Uterus (tissue), 4 donors: ENCODE data around the gene CEP72. TPM values are rescaled to one million over a fixed set of nuclear protein-coding genes. Genes with fewer than 3 reads are reported as not detected.
"Not testable (repeated sequence)": the region's sequence is repeated elsewhere in the genome, so short reads cannot be mapped to it uniquely, and the experiment has no call there.

Source experiments
- DNase-seq, 2 donors: peaks; one replicate each; pipeline ENCODE4 v3.0.0-alpha.2; 2019 to 2020
- H3K27ac ChIP-seq, 2 donors: fragments of 200-600 bp; sonication (generic); 1 replicate in 1 of 2; 2 replicates in 1 of 2; pipeline ENCODE4 v1.5.1; 2016 to 2018
- H3K27me3 ChIP-seq, 2 donors: fragments of 200-600 bp; sonication (generic); one replicate each; pipeline ENCODE4 v1.5.1; 2018 to 2019; ENCODE audit warnings: control low read depth in 1 of 2
- H3K36me3 ChIP-seq, 2 donors: fragments of 200-600 bp; sonication (generic); one replicate each; pipeline ENCODE4 v1.5.1; 2019; ENCODE audit warnings: control low read depth in 1 of 2
- H3K4me1 ChIP-seq, 2 donors: fragments of 200-600 bp; sonication (generic); one replicate each; pipeline ENCODE4 v1.5.1; 2018 to 2019; ENCODE audit warnings: control low read depth in 1 of 2
- H3K4me3 ChIP-seq, 2 donors: fragments of 200-600 bp; sonication (generic); 1 replicate in 1 of 2; 2 replicates in 1 of 2; pipeline ENCODE4 v1.5.1; 2018 to 2019; ENCODE audit warnings: mild to moderate bottlenecking in 1 of 2
- H3K9me3 ChIP-seq, 2 donors: fragments of 200-600 bp; sonication (generic); one replicate each; pipeline ENCODE4 v1.5.1; 2019; ENCODE audit warnings: control low read depth in 1 of 2
- POLR2A ChIP-seq, 2 donors: fragments of 450-650 bp; IDR thresholded peaks; one replicate each; pipeline ENCODE4 v1.6.1; 2016; ENCODE audit warnings: antibody characterized with exemption in 2 of 2, mild to moderate bottlenecking in 1 of 2, moderate library complexity in 1 of 2
- intact Hi-C: fragments of 100-400 bp; cut with DNase I; formaldehyde crosslinking; loops from one replicate; pipeline ENCODE4 v1.15.1; 2023; ENCODE audit warnings: low total_unique reads
- total RNA-seq, 4 donors: library from RNA; depleted of rRNA in 3 of 4; stranded (reverse); fragments of >200 nt in 3 of 4; gene quantifications; one replicate each; pipeline versions ENCODE4 v1.1.0 to v1.2.4, GENCODE V29; 2014 to 2023
- TF ChIP-seq, protein P1 (sequence below), 4 experiments: fragments of 200-600 bp in 2 of 4; fragments of 450-650 bp in 2 of 4; sonication (generic) in 2 of 4; IDR thresholded peaks; one replicate each; pipeline ENCODE4 v1.5.1; 2016 to 2019; ENCODE audit warnings: antibody characterized with exemption in 4 of 4, mild to moderate bottlenecking in 2 of 4, moderate library complexity in 1 of 4
- donor health status: DM: yes; HTN: yes; CAD: no.

Gene CEP72
- total RNA-seq, 4 donors from 2014 or later, result 0.26 to 11.9 (median 4.9) TPM

DNA sequence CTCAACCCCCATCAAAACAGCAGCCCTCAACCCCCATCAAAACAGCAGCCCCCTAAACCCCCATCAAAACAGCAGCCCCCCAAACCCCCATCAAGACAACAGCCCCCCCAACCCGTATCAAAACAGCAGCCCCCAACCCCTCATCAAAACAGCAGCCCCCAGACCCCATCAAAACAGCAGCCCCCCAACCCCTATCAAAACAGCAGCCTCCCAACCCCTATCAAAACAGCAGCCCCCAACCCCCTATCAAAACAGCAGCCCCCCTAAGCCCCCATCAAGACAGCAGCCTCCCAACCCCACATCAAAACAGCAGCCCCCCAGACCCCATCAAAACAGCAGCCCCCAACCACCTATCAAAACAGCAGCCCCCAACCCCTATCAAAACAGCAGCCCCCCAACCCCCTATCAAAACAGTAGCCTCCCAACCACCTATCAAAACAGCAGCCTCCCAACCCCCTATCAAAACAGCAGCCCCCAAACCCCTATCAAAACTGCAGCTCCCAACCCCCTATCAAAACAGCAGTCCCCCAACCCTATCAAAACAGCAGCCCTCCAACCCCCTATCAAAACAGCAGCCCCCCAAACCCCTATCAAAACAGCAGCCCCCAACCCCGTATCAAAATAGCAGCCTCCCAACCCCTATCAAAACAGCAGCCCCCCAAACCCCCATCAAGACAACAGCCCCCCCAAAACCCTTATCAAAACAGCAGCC is 79.8 kb downstream of the CEP72 start:
- no peaks in the 10 kb centered on the region for H3K9me3 ChIP-seq
- no peak overlapping the region for H3K27ac ChIP-seq
- TF ChIP-seq, protein P1, sequence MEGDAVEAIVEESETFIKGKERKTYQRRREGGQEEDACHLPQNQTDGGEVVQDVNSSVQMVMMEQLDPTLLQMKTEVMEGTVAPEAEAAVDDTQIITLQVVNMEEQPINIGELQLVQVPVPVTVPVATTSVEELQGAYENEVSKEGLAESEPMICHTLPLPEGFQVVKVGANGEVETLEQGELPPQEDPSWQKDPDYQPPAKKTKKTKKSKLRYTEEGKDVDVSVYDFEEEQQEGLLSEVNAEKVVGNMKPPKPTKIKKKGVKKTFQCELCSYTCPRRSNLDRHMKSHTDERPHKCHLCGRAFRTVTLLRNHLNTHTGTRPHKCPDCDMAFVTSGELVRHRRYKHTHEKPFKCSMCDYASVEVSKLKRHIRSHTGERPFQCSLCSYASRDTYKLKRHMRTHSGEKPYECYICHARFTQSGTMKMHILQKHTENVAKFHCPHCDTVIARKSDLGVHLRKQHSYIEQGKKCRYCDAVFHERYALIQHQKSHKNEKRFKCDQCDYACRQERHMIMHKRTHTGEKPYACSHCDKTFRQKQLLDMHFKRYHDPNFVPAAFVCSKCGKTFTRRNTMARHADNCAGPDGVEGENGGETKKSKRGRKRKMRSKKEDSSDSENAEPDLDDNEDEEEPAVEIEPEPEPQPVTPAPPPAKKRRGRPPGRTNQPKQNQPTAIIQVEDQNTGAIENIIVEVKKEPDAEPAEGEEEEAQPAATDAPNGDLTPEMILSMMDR (IDR thresholded peaks at IDR 0.05), result no peak
- no peak for TF ChIP-seq POLR2A (IDR thresholded peaks at IDR 0.05)
- H3K36me3 ChIP-seq, result no peaks in the 10 kb centered on the region
- H3K4me1 ChIP-seq, result no peaks in the 10 kb centered on the region
- peak in 1 of 2 donors; percentile 4 for DNase-seq
- H3K4me3 ChIP-seq, result peak overlapping the region in 1 of 2 donors; percentile 84
- intact Hi-C loops, result no loop called here
- H3K27me3 ChIP-seq, result no peaks in the 10 kb centered on the region

DNA sequence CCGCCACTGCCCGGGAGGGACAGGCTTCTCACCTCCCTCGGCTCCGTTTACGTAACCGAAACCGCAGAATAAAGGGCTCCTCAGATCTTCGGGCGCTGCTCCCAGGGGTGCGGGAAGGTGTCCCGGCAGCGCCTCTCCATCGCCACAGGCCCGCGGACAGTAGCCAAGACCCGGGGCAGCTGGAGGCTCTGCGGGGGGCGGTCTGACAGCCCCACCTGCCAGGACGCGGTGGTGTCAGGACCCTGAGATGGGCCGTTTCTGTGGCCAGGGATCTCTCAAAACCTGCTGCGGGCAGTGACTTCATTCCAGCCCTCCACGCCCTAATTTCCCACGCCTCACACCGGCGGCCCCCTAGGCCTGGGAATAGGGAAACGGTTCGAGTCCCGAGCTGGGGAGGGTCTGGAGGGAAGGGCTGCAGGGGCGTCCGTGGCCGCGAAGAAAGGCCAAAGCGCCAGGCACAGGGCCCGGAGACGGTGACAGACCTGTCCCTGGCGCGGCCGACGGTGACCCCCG is 80.4 kb downstream of the CEP72 start:
- H3K27me3 ChIP-seq, intact Hi-C loops, H3K4me1 ChIP-seq, H3K27ac ChIP-seq, H3K36me3 ChIP-seq, H3K9me3 ChIP-seq: not testable (repeated sequence)
- DNase-seq, result peak; percentile 14 to 28
- H3K4me3 ChIP-seq, result peak overlapping the region; percentile 33 to 84

DNA sequence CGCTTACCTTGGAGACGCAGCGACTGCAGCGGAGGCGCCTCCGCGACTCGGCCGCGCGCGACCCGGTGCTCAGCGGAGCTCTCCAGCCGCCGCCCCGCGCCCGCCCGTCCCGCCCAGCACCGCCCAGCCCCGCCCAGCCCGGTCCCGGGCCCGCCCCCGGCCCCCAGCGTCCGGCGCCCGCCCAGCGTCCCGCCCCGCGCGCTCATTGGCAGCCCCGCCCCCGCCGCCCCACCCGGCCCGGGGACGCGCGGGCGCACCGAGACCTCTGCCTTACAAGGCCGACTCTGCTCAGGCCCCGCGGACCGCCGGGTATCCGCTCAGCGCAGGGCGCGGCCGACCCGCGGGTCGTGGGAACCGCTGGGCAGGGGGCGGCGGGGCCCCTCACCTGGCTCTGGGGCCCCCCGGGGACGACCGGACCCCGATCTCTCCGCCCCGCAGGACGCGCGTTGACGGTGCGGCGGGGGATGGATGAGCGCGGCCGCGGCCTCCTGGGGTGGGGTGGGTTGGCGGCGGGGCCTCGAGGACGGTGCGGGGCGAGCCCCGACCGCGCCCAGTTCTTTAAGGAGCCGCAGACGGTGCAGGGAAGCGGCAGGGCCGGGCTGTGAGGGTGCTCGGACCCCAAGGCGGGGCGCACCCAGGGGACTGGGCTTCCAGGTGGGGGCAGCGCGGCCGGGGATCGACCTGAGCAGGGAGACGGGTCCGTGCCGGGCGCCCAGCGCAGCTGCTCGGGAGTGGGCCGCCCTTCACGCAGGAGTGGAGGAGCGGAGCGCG is 81.3 kb downstream of the CEP72 start, which contains the start of gene TPPP:
TPPP (minus strand) TSS at position 82 of the 771 bp plus-strand sequence. CDS start 15,292 bp downstream, outside the sequence.
- H3K36me3 ChIP-seq, H3K9me3 ChIP-seq, H3K27me3 ChIP-seq, intact Hi-C loops, H3K4me1 ChIP-seq: not testable (repeated sequence)
- TF ChIP-seq POLR2A (IDR thresholded peaks at IDR 0.05), result peak; percentile 59 to 70
- Histone ChIP-seq H3K4me3 (peak within 1 kb of the TSS; percentile 33 to 84), H3K27ac (peak within 1 kb of the TSS; percentile 49 to 79)
- peak; percentile 79 to 93 for DNase-seq

DNA sequence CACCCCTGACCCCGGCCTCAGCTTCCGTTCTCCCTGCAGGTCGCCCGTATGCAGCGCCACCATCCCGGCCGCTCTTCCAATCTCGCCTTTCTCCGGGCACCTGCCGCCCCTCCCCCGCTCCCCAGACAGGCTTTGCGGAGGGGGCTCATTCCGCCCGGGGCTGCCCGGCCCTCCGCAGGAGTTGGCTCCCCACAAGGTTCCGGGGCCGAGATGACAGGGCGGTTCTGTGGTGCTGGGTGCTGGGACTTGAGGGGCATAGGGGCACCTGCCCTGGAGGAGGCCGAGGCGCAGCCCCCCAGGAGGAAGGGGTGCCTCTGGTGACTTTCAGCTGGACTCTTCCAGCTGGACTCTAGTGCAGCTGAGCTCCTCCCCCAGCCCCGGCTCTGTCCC is 81.9 kb downstream of the CEP72 start:
- H3K36me3 ChIP-seq, intact Hi-C loops: not testable (repeated sequence)
- peak; percentile 19 to 31 for DNase-seq

DNA sequence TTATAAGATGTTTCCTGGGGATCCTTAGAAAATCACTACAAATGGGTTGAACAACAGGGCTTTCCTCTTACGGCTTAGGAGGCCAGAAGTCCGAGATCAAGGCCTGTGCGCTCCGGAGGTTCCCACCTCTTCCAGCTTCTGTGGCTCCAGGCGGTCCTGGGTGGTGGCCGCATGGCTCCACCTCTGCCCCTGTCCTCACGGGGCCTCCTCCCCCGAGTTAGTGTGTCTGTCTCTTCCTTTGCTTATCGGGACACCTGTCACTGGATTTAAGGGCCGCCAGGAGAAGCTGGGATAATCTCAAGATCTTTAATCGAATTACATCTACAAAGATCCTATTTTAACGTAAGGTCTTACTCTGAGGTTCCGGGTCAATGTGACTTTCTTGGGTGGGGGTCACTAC is 83.3 kb downstream of the CEP72 start:
- intact Hi-C loops, DNase-seq, H3K27ac ChIP-seq: not testable (repeated sequence)

More for the DNA sequence above, 81.9 kb downstream of the CEP72 start:
- not testable (repeated sequence) for H3K4me1 ChIP-seq, H3K9me3 ChIP-seq, H3K27me3 ChIP-seq
- H3K4me3 ChIP-seq, result peak overlapping the region in 1 of 2 donors; percentile 84
- peak overlapping the region in 1 of 2 donors; percentile 79 for H3K27ac ChIP-seq

DNA sequence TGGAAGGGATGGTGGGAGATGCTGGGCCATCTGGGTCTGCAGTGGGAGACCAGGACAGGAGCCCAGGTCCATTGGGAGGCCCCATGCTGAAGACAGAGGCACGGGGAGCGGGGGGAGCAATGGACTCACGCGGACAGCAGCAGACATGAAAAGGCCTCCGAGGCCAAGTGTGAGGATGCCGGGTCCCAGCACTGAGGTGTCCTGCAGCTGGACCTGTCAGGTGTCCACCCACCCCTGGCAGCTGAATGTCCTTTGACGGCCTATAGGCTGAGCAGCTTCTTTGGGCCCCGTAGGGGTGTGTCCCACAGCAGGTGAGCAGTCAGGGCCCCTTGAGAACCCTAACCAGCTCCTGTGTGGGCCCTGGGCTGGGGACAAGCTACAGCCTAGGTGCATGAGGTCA is 84.1 kb downstream of the CEP72 start:
- H3K9me3 ChIP-seq, H3K4me1 ChIP-seq, intact Hi-C loops, DNase-seq, H3K36me3 ChIP-seq, H3K4me3 ChIP-seq, H3K27me3 ChIP-seq, H3K27ac ChIP-seq: not testable (repeated sequence)

More for the DNA sequence above, 83.3 kb downstream of the CEP72 start:
- not testable (repeated sequence) for H3K27me3 ChIP-seq, H3K4me1 ChIP-seq, H3K9me3 ChIP-seq, H3K4me3 ChIP-seq, H3K36me3 ChIP-seq

DNA sequence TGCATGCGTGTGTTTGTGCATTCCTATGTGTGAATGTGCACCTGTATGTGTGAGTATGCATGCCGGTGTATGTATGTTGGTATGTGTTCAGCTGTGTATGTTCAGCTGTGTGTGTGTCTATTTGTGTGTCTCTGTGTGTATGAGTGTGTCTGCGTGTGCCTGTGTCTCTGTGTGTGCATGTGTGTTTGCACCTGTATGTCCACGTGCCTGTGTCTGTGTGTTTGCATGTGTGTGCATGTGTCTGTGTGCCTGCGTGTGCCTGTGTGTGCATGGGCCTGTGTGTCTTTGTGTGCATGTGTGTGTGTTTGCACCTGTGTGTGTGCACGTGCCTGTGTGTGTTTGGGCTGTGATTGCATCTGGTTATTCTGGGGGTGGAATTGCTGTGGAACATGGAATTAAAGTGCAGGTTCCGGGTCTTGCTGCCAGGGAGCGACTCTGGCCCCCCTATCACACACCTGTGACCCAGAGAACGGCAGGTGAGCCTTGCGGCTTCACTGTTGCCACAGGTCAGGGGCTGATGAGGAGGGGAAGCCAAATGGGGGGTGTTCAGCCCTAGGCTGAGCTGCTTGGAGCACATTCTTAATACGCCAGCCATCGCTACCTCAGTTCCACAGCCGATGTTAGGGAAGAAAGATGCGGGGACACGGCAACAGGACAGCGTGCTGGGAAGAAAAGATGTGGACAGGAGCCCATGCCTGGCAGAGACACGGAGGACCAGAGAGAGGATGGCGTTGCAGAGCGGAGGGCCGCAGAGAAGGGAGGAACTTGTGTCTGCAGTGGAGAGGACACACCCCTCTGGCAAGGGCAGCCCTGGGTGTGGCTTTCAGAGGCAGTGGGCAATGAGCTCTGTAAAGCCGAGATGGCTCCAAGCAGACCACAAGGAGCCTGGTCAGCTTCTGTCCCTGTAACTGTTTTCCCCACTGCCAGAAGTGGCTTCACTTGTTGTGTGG is 84.9 kb downstream of the CEP72 start:
- DNase-seq, H3K4me3 ChIP-seq, H3K4me1 ChIP-seq, H3K27ac ChIP-seq, H3K36me3 ChIP-seq, intact Hi-C loops, H3K9me3 ChIP-seq, H3K27me3 ChIP-seq: not testable (repeated sequence)

Other genes with a start within 250 kb of the CEP72 start
- gene EXOC3, start 169.2 kb upstream of the CEP72 start, total RNA-seq, result 10 to 100 TPM; 30.6 to 64.4 (median 50.2) TPM
- gene SLC9A3, start 87.9 kb upstream of the CEP72 start, total RNA-seq, result 1 to 10 TPM in 3 of 4 donors, under 1 TPM in 1; 0.29 to 3.9 (median 2.6) TPM
- 1 to 10 TPM in 2 of 4 donors, under 1 TPM in 2; 0.26 to 8.0 (median 1.0) TPM for gene TPPP, start 81.0 kb downstream of the CEP72 start, total RNA-seq
- gene ZDHHC11B, start 172.4 kb downstream of the CEP72 start, total RNA-seq, result 10 to 100 TPM in 1 of 4 donors, 1 to 10 TPM in 1, under 1 TPM in 2; under 0.01 to 15.1 (median 1.5) TPM
- gene ZDHHC11, start 238.6 kb downstream of the CEP72 start, total RNA-seq, result 10 to 100 TPM in 1 of 4 donors, 1 to 10 TPM in 2, not detected in 1; 1.8 to 14.4 (median 8.2) TPM